Hepatic stellate cell (primary cell): Measurements from ENCODE around the gene LBHD1.

Experiments
- DNase-seq: peaks from one replicate; pipeline ENCODE4 v3.0.0; 2011; ENCODE audit warnings: low spot score

LBHD1 gene

DNA sequence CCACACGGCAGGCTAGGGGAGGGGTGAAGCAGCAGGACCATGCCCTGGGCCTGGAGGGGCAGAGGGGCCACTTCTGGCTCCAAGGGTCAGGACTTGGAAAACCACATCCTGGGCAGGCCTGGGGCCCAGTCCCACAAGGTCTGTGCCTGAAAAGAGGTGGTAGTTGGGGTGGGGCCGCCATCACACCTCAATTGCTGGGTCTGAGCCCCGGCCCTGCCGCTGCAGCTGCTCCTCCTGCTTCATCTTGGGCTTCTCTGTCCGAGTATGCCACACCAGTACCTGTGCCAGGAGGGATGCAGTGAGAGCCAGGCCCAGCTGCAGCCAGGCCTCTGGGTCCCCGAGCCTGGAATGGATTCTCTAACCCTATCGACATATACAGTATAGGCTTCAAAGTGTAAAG lies 56.5 kb downstream of the LBHD1 start:
- DNase-seq, result no peak

DNA sequence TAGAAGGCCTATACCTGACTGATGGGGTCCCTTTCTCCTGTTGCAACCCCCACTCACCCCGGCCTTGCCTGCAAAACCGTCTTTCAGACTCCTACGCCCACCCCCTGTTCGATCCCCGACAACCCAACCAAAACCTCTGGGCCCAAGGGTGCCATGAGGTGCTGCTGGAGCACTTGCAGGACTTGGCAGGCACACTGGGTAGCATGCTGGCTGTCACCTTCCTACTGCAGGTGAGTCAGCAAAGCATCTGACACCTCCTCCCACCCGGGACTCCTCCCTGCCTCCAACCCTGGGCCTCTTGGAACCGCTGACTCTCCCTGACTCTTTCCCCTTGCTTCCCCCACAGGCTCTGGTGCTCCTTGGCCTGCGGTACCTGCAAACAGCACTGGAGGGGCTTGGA lies 57.8 kb downstream of the LBHD1 start:
- no peak for DNase-seq

DNA sequence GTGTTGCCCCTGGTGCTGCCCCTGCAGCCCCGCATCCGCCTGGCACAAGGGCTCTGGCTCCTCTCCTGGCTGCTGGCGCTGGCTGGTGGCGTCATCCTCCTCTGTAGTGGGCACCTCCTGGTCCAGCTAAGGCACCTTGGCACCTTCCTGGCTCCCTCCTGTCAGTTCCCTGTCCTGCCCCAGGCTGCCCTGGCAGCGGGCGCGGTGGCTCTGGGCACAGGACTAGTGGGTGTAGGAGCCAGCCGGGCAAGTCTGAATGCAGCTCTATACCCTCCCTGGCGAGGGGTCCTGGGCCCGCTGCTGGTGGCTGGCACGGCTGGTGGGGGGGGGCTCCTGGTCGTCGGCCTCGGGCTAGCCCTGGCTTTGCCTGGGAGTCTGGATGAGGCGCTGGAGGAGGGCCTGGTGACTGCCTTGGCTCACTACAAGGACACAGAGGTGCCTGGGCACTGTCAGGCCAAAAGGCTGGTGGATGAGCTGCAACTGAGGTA lies 58.7 kb downstream of the LBHD1 start:
- DNase-seq, result no peak
